ENCODE data around the gene TRMT11. TPM values are rescaled to one million over a fixed set of nuclear protein-coding genes. Genes with fewer than 3 reads are reported as not detected.

TRMT11 gene
- total RNA-seq, 6 donors from 2014 or later, result 13.8 to 66.0 (median 25.5) TPM

- Histone ChIP-seq H3K4me3 (no peak overlapping the region), H3K9me3 (no peaks in the 10 kb centered on the region), H3K27ac (no peak overlapping the region), H3K27me3 (no peaks in the 10 kb centered on the region), H3K36me3 (no peaks in the 10 kb centered on the region), H3K4me1 (no peaks in the 10 kb centered on the region)
- DNase-seq (no peak), ATAC-seq (ENCODE audit: low FRiP score in 2 of 2) (peak in 1 of 2 donors; percentile 69)
- 61 to 66% methylated on average over 3 of the region's 3 CpGs for WGBS, 2 donors
- TF ChIP-seq POLR2A (IDR thresholded peaks at IDR 0.05), result no peak
- no peak for TF ChIP-seq POLR2AphosphoS5 (IDR thresholded peaks at IDR 0.05)
- TF ChIP-seq EP300 (IDR thresholded peaks at IDR 0.05), result no peak
- no peak for TF ChIP-seq CTCF (IDR thresholded peaks at IDR 0.05)
Measured at GRCh38 chr6:126076992-126077664, 90.8 kb downstream of the TRMT11 start.

GRCh38 chr6:126077810-126078776 is 91.8 kb downstream of the TRMT11 start:
- ATAC-seq (ENCODE audit: low FRiP score in 2 of 2), result peak in 1 of 2 donors; percentile 85
- H3K4me3 ChIP-seq, result no peak overlapping the region

GRCh38 chr6:126083875-126084274 is 97.5 kb downstream of the TRMT11 start:
- Histone ChIP-seq H3K36me3 (no peaks in the 10 kb centered on the region), H3K4me3 (no peak overlapping the region), H3K4me1 (no peaks in the 10 kb centered on the region), H3K27me3 (no peaks in the 10 kb centered on the region), H3K27ac (no peak overlapping the region), H3K9me3 (no peaks in the 10 kb centered on the region)
- DNase-seq (no peak), ATAC-seq (ENCODE audit: low FRiP score in 2 of 2) (no peak)
- TF ChIP-seq POLR2A (IDR thresholded peaks at IDR 0.05), result no peak
- no peak for TF ChIP-seq CTCF (IDR thresholded peaks at IDR 0.05)
- TF ChIP-seq EP300 (IDR thresholded peaks at IDR 0.05), result no peak
- no peak for TF ChIP-seq POLR2AphosphoS5 (IDR thresholded peaks at IDR 0.05)
- whole genome bisulfite sequencing, 2 donors, result 88 to 93% methylated on average over 1 of the region's 1 CpG

More at GRCh38 chr6:126077810-126078776, 91.8 kb downstream of the TRMT11 start:
- no peaks in the 10 kb centered on the region for H3K9me3 ChIP-seq
- H3K27me3 ChIP-seq, result no peaks in the 10 kb centered on the region
- no peak for TF ChIP-seq EP300 (IDR thresholded peaks at IDR 0.05)
- TF ChIP-seq POLR2AphosphoS5 (IDR thresholded peaks at IDR 0.05), result peak in 1 of 2 donors; percentile 22
- no peaks in the 10 kb centered on the region for H3K36me3 ChIP-seq
- 91 to 94% methylated on average over 11 of the region's 11 CpGs for WGBS, 2 donors
- no peaks in the 10 kb centered on the region for H3K4me1 ChIP-seq
- H3K27ac ChIP-seq, result no peak overlapping the region
- DNase-seq, result no peak

- no peaks in the 10 kb centered on the region for H3K4me1 ChIP-seq
- no peak overlapping the region for H3K27ac ChIP-seq
- WGBS, 2 donors, result 67 to 75% methylated on average over 3 of the region's 3 CpGs
Measured at GRCh38 chr6:126086560-126086959, 100.2 kb downstream of the TRMT11 start.

More at GRCh38 chr6:126086560-126086959, 100.2 kb downstream of the TRMT11 start:
- no peaks in the 10 kb centered on the region for H3K36me3 ChIP-seq
- TF ChIP-seq POLR2AphosphoS5 (IDR thresholded peaks at IDR 0.05), result no peak
- no peak for TF ChIP-seq EP300 (IDR thresholded peaks at IDR 0.05)
- no peaks in the 10 kb centered on the region for H3K9me3 ChIP-seq
- DNase-seq, result no peak
- ATAC-seq (ENCODE audit: low FRiP score in 2 of 2), result no peak
- no peak overlapping the region for H3K4me3 ChIP-seq
- no peaks in the 10 kb centered on the region for H3K27me3 ChIP-seq

Small RNA genes lying within 50 kb of the gene (small RNA-seq; reads per million reads assigned to genes)
- gene RNA5SP216, result 0 reads per million in 4 donors

Other genes with a start within 250 kb of the TRMT11 start
- 1 to 10 TPM; 1.3 to 3.3 (median 1.8) TPM for gene HEY2, start 236.9 kb upstream of the TRMT11 start, total RNA-seq
- gene NCOA7, start 195.6 kb upstream of the TRMT11 start, total RNA-seq, result 10 to 100 TPM; 33.5 to 75.6 (median 48.9) TPM
- 10 to 100 TPM; 16.8 to 35.8 (median 25.2) TPM for gene HINT3, start 29.8 kb upstream of the TRMT11 start, total RNA-seq